Prostate gland (tissue), 2 donors: ENCODE measurements around the gene FAM131A. TPM values are rescaled to one million over a fixed set of nuclear protein-coding genes. Genes with fewer than 3 reads are reported as not detected.

ENCODE experiments used
- DNase-seq: peaks from one replicate; pipeline ENCODE4 v3.0.0-alpha.2; 2019; ENCODE audit warnings: low spot score
- H3K27ac ChIP-seq, 2 donors: fragments of 200-600 bp; sonication (generic); 2 replicates each; pipeline ENCODE4 v1.5.1; 2017 to 2019
- H3K27me3 ChIP-seq: fragments of 200-600 bp; sonication (generic); replicated peaks from 2 replicates; pipeline ENCODE4 v1.5.1; 2019; ENCODE audit not compliant: insufficient read depth
- H3K36me3 ChIP-seq, 2 donors: fragments of 200-600 bp; sonication (generic); 1 replicate in 1 of 2; 2 replicates in 1 of 2; pipeline versions ENCODE4 v1.5.1 to v1.8.1; 2017 to 2019
- H3K4me1 ChIP-seq: fragments of 200-600 bp; sonication (generic); replicated peaks from 2 replicates; pipeline ENCODE4 v1.5.1; 2019
- H3K4me3 ChIP-seq, 2 donors: fragments of 200-600 bp; sonication (generic); 2 replicates each; pipeline ENCODE4 v1.5.1; 2017 to 2019
- H3K9me3 ChIP-seq: fragments of 200-600 bp; sonication (generic); 2 replicates; pipeline ENCODE4 v1.5.1; 2017
- POLR2A ChIP-seq: fragments of 450-650 bp; IDR thresholded peaks from one replicate; pipeline ENCODE4 v1.6.1; 2016; ENCODE audit warnings: antibody characterized with exemption, mild to moderate bottlenecking
- POLR2AphosphoS5 ChIP-seq: sonication (generic); formaldehyde crosslinking; IDR thresholded peaks from one replicate; pipeline ENCODE4 v1.6.1; 2017; ENCODE audit warnings: antibody characterized with exemption
- WGBS: methylation state at CpG from one replicate; pipeline ENCODE4 v1.1.5; 2018; 5-methylcytosine and 5-hydroxymethylcytosine counted together
- intact Hi-C: fragments of 100-400 bp; cut with DNase I; formaldehyde crosslinking; loops from one replicate; pipeline ENCODE4 v1.14.2; 2022
- total RNA-seq, 2 donors: library from RNA; depleted of rRNA; stranded (reverse); fragments of >200 nt; gene quantifications; one replicate each; pipeline ENCODE4 v1.1.0, GENCODE V29; 2016
- TF ChIP-seq, protein P1 (sequence below), 4 experiments: fragments of 200-600 bp in 2 of 4; fragments of 450-650 bp in 2 of 4; sonication (generic) in 2 of 4; IDR thresholded peaks; 1 replicate in 3 of 4; 2 replicates in 1 of 4; pipeline ENCODE4 v1.5.1; 2016 to 2019; ENCODE audit warnings: antibody characterized with exemption in 4 of 4, mild to moderate bottlenecking in 2 of 4, moderate library complexity in 2 of 4

FAM131A gene
- total RNA-seq, 2 donors from 2014 or later: 22.0 to 71.0 TPM

DNA sequence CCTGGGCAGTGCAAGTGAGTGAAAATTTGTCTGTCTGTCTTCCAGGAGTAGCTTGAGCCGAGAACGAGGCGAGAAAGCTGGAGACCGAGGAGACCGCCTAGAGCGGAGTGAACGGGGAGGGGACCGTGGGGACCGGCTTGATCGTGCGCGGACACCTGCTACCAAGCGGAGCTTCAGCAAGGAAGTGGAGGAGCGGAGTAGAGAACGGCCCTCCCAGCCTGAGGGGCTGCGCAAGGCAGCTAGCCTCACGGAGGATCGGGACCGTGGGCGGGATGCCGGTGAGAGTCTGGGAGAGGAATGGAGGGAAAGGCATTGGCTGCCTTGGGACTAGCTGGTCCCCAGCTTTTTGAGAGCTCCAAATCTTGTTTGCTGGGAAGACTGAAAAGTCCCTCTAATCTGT, 10.2 kb upstream of the FAM131A start:
- DNase-seq: no peak
- Histone ChIP-seq H3K27ac (no peak overlapping the region), H3K4me3 (no peak overlapping the region), H3K36me3 (peaks cover 77 to 87% of the 10 kb centered on the region in 2 donors), H3K27me3 (no peaks in the 10 kb centered on the region), H3K4me1 (no peaks in the 10 kb centered on the region), H3K9me3 (no peaks in the 10 kb centered on the region)
- TF ChIP-seq POLR2A: no peak
- TF ChIP-seq, protein P1, sequence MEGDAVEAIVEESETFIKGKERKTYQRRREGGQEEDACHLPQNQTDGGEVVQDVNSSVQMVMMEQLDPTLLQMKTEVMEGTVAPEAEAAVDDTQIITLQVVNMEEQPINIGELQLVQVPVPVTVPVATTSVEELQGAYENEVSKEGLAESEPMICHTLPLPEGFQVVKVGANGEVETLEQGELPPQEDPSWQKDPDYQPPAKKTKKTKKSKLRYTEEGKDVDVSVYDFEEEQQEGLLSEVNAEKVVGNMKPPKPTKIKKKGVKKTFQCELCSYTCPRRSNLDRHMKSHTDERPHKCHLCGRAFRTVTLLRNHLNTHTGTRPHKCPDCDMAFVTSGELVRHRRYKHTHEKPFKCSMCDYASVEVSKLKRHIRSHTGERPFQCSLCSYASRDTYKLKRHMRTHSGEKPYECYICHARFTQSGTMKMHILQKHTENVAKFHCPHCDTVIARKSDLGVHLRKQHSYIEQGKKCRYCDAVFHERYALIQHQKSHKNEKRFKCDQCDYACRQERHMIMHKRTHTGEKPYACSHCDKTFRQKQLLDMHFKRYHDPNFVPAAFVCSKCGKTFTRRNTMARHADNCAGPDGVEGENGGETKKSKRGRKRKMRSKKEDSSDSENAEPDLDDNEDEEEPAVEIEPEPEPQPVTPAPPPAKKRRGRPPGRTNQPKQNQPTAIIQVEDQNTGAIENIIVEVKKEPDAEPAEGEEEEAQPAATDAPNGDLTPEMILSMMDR (IDR thresholded peaks at IDR 0.05): no peak
- no peak for TF ChIP-seq POLR2AphosphoS5
- 92% methylated on average over 21 of the region's 21 CpGs for WGBS
- intact Hi-C loops: no loop called here

DNA sequence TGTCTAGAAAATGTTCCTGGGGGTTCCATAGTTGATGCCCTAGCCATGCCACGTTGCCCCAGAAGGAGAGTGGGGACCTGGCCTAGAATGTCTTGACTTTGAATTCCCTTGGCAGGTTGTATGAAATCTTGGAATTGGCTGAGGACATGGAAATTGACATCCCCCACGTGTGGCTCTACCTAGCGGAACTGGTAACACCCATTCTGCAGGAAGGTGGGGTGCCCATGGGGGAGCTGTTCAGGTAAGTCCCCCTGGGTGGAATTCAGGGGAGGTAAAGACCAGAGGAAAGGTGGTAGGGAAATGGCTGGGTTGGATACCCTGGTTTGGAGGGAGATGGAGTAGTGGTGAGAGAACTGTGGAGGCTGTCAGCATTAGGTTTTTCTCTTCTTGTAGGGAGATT, 8.9 kb upstream of the FAM131A start:
- no peak for DNase-seq
- WGBS: 43% methylated on average over 3 of the region's 3 CpGs
- intact Hi-C loops: no loop called here
- Histone ChIP-seq H3K27ac (no peak overlapping the region), H3K4me3 (no peak overlapping the region), H3K27me3 (no peaks in the 10 kb centered on the region), H3K9me3 (no peaks in the 10 kb centered on the region), H3K4me1 (no peaks in the 10 kb centered on the region), H3K36me3 (peaks cover 64 to 81% of the 10 kb centered on the region in 2 donors)
- TF ChIP-seq POLR2A (no peak), POLR2AphosphoS5 (no peak)
- TF ChIP-seq, protein P1 (IDR thresholded peaks at IDR 0.05): no peak

DNA sequence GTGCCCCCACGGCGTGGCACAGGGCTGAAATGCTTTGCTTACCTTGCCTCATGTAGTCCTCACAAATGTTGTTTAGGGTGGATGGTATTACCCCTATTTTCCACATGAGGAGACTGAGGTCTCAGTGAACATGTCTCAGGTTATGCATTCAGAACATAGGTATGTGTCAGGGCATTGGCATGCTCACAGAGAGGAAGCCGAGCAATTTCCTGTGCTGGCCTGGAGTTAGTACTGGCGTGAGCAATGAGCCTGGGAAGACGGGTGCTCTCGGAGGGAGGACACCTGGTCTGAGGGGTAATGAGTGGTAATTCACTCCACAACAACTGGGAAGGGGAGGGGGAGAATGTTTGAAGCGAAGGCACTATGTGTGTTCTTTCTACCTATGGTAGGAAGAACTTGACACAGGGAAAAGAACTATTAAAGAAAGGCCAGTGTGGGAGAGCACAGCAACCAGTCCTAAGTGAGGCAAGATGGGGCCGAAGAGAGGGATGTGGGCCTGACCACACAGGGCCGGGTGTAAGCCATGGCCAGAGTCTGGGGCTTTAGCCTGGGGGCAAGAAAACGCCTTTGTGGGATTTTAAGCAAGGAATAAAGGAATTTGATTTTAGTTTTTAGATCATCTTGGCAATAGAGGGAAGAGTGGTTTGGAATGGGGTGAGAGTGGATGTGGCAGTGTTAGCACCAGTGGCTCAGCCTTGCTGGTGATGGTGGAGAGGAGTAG, 4.9 kb upstream of the FAM131A start:
- 73% methylated on average over 10 of the region's 10 CpGs for WGBS
- Histone ChIP-seq H3K27me3 (no peaks in the 10 kb centered on the region), H3K4me3 (no peak overlapping the region), H3K36me3 (peaks cover 26 to 46% of the 10 kb centered on the region in 2 donors), H3K27ac (no peak overlapping the region), H3K4me1 (peaks cover 7% of the 10 kb centered on the region), H3K9me3 (no peaks in the 10 kb centered on the region)
- no peak for DNase-seq
- intact Hi-C loops: no loop called here
- TF ChIP-seq POLR2A (no peak), POLR2AphosphoS5 (no peak)
- TF ChIP-seq, protein P1 (IDR thresholded peaks at IDR 0.05): no peak

DNA sequence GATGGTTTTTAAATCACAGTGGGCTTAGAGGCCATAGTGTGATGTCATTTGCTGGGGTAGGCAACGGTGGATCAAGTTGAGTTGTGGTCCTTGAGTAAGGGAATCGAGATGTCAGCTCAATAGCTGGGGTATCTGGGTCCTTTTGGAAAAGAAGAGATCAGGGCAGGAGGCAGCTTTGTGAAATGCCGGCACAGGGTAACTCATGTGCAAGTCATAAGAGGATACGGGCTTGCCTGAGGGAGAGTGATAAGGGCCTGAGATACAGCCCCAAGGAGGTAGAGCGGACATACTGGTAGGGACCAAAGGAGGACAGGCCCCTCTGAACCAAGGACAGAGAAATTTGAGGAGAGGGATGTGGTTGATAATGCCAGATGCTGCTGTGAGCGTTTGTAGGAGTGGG, 4.2 kb upstream of the FAM131A start:
- Histone ChIP-seq H3K9me3 (no peaks in the 10 kb centered on the region), H3K4me1 (peaks cover 12% of the 10 kb centered on the region), H3K27me3 (no peaks in the 10 kb centered on the region), H3K27ac (no peak overlapping the region), H3K4me3 (no peak overlapping the region), H3K36me3 (peaks cover 20 to 40% of the 10 kb centered on the region in 2 donors)
- TF ChIP-seq POLR2AphosphoS5: no peak
- TF ChIP-seq, protein P1 (IDR thresholded peaks at IDR 0.05): no peak
- TF ChIP-seq POLR2A: no peak
- WGBS: 81% methylated on average over 6 of the region's 6 CpGs
- no peak for DNase-seq
- intact Hi-C loops: no loop called here

DNA sequence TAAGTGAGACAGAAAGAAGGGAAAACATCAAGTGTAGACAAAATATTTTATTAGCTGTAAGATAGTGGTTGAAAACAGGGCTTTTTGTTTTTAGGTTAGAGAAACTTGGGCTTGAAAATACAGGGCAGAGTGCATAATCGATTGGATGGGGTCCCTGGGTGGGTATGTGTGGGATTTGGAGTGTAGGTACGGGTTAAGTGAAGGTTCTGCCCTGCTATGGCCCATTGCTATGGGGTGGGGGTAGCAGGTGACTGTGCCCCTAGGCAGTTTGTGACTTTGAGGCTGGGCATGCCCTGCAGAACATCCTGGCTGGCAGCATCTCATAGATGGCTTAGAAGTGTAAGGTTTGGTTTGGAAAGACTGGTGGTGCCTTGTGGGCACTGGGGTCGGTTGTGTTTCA, 3.7 kb upstream of the FAM131A start:
- Histone ChIP-seq H3K4me3 (no peak overlapping the region), H3K9me3 (no peaks in the 10 kb centered on the region), H3K27ac (no peak overlapping the region), H3K4me1 (peaks cover 14% of the 10 kb centered on the region), H3K27me3 (no peaks in the 10 kb centered on the region), H3K36me3 (peaks cover 16 to 37% of the 10 kb centered on the region in 2 donors)
- WGBS: 79% methylated on average over 3 of the region's 3 CpGs
- TF ChIP-seq POLR2A (no peak), POLR2AphosphoS5 (no peak)
- TF ChIP-seq, protein P1 (IDR thresholded peaks at IDR 0.05): no peak
- DNase-seq: no peak
- intact Hi-C loops: no loop called here
